Aorta (tissue), 5 donors: ENCODE results near the gene CHMP2A. TPM values are rescaled to one million over a fixed set of nuclear protein-coding genes. Genes with fewer than 3 reads are reported as not detected.
A peak's percentile ranks its signal among the peaks of the same experiment; 100 is the strongest.

Experiments used
- ATAC-seq: fragments of 200-7000 bp; cut with Tn5 transposase; one replicate; pipeline ENCODE4 v1.9.1; 2022; ENCODE audit warnings: moderate library complexity; ENCODE audit not compliant: low FRiP score
- DNase-seq, 2 donors: peaks; one replicate each; pipeline ENCODE4 v3.0.0-alpha.2; 2020
- H3K27ac ChIP-seq, 2 donors: one replicate each; pipeline ENCODE4 v1.5.1; 2013; ENCODE audit warnings: low read length in 2 of 2, mild to moderate bottlenecking in 2 of 2, moderate library complexity in 2 of 2, control low read depth in 1 of 2, inconsistent platforms in 1 of 2, low read depth in 1 of 2
- H3K27me3 ChIP-seq, 2 donors: one replicate each; pipeline ENCODE4 v1.6.1; 2013; ENCODE audit warnings: control low read depth in 1 of 2, low read length in 1 of 2, mild to moderate bottlenecking in 1 of 2, moderate library complexity in 1 of 2; ENCODE audit not compliant: insufficient read depth in 2 of 2, control insufficient read depth in 1 of 2
- H3K36me3 ChIP-seq, 2 donors: one replicate each; pipeline ENCODE4 v1.6.1; 2013; ENCODE audit warnings: control low read depth in 1 of 2, low read length in 1 of 2, mild to moderate bottlenecking in 1 of 2; ENCODE audit not compliant: insufficient read depth in 2 of 2, control insufficient read depth in 1 of 2
- H3K4me1 ChIP-seq, 2 donors: one replicate each; pipeline ENCODE4 v1.6.1; 2013; ENCODE audit warnings: low read length in 2 of 2, control low read depth in 1 of 2, mild to moderate bottlenecking in 1 of 2, moderate library complexity in 1 of 2; ENCODE audit not compliant: insufficient read depth in 2 of 2, control insufficient read depth in 1 of 2
- H3K4me3 ChIP-seq, 2 donors: one replicate each; pipeline ENCODE4 v1.5.1; 2013; ENCODE audit warnings: low read length in 2 of 2, control low read depth in 1 of 2, mild to moderate bottlenecking in 1 of 2
- H3K9me3 ChIP-seq: one replicate; pipeline ENCODE4 v1.6.1; 2013; ENCODE audit warnings: mild to moderate bottlenecking, low read length; ENCODE audit not compliant: control insufficient read depth
- WGBS, 2 donors: extraction: QIAGEN DNeasy Blood & Tissue Kit; methylation state at CpG; one replicate each; pipeline ENCODE4 v1.1.7; 2013; 5-methylcytosine and 5-hydroxymethylcytosine counted together
- intact Hi-C, 2 donors: fragments of 100-400 bp; cut with DNase I; formaldehyde crosslinking; loops; one replicate each; pipeline versions ENCODE4 v1.14.2 to v1.15.0; 2022
- polyA plus RNA-seq, 2 donors: library from polyadenylated mRNA; stranded (reverse); fragments of 200-250 nt; gene quantifications; one replicate each; pipeline ENCODE4 v1.2.3, GENCODE V29; 2013
- total RNA-seq, 2 donors: library from RNA; stranded (reverse); fragmentation: NEBNext Ultra II Directional; extraction: Animal tissue kit (Norgen Biotek cat#: 25700); gene quantifications; one replicate each; pipeline ENCODE4 v1.2.1, GENCODE V29; 2021
- donor health status: healthy with polysubstance abuse.
- donor health status: Bipolar disorder and iron deficiency.
- donor health status: DM: no; HTN: no; CAD: no.
- donor health status: DM: no; HTN: no; CAD: no.
- donor health status: DM: yes; HTN: yes; CAD: no.

The CHMP2A gene
- total and polyA plus RNA-seq, 4 donors, result 94.9 to 208 (median 143) TPM

DNA sequence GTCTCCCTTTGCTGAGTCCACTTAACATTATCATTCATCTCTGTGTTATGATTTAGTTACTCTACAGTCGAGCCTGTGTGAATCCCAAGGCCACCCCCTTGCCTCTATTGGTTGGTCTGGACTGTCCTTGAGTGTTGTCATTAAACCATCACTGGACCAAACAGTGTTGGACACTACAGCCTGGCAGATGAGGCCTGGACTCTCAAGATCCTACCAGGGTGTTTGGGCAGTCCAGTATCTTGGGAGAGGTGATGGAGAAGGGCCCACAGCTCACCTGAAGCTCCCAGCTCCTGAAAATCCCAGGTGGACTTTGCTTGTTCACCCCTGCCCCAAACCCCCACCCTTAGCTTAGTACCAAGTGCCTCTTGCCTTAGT is 3.8 kb downstream of the CHMP2A start:
- Histone ChIP-seq H3K4me3 (no peak overlapping the region), H3K9me3 (no peaks in the 10 kb centered on the region), H3K36me3 (peaks cover 3 to 19% of the 10 kb centered on the region in 2 donors), H3K27me3 (no peaks in the 10 kb centered on the region), H3K27ac (no peak overlapping the region), H3K4me1 (no peaks in the 10 kb centered on the region)
- DNase-seq (no peak), ATAC-seq (no peak)
- intact Hi-C loops, result no loop called here
- 24 to 42% methylated on average over 1 of the region's 1 CpG for WGBS, 2 donors

DNA sequence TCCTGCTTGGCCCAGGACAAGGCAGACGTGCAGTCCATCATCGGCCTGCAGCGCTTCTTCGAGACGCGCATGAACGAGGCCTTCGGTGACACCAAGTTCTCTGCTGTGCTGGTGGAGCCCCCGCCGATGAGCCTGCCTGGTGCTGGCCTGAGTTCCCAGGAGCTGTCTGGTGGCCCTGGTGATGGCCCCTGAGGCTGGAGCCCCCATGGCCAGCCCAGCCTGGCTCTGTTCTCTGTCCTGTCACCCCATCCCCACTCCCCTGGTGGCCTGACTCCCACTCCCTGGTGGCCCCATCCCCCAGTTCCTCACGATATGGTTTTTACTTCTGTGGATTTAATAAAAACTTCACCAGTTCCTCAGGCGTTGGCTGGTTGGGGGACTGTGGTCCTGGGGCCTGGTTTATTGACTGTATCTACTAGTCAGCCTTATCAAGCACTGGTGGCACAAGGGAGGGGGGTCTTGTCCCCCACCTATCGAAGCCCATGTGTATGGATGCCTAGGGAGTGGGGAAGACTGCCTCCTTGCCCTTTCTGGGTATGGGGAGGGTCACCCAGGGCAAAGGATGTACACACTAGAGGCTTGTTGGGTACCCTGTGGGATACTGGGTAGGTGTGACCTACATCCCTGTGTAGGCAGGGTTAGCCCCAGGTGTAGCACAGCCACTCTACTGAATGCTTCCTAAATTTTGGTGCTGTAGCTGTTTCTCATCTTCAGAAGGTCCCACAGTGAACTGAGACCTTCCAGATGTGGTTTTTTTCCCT is 4.4 kb downstream of the CHMP2A start:
- no peaks in the 10 kb centered on the region for H3K27me3 ChIP-seq
- H3K36me3 ChIP-seq, result peaks cover 3 to 19% of the 10 kb centered on the region in 2 donors
- intact Hi-C loops, result no loop called here
- DNase-seq, result no peak
- no peaks in the 10 kb centered on the region for H3K4me1 ChIP-seq
- no peaks in the 10 kb centered on the region for H3K9me3 ChIP-seq
- no peak overlapping the region for H3K27ac ChIP-seq
- no peak for ATAC-seq
- 81 to 87% methylated on average over 13 of the region's 13 CpGs for WGBS, 2 donors
- no peak overlapping the region for H3K4me3 ChIP-seq

DNA sequence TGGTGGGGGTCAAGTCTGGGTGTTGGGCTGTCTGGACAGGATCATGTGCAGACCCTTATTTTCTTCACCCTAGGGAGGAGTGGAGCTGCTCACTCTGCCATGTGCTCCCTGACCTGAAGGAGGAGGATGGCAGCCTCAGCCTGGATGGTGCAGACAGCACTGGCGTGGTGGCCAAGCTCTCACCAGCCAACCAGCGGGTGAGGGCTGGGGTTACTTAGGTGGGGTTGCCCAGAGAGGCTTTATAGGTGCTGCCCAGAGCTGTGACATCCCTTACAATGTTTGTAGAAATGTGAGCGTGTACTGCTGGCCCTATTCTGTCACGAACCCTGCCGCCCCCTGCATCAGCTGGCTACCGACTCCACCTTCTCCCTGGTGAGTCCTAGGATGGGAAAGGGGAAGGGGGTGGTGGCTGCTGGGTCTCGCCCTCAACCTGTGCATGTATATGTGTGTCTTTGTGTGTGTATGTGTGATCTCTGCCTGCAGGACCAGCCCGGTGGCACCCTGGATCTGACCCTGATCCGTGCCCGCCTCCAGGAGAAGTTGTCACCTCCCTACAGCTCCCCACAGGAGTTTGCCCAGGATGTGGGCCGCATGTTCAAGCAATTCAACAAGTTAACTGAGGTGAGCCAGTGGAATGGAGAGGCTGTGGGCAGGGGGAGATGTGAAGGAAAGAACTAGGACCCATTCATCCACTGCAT is 5.1 kb downstream of the CHMP2A start:
- ATAC-seq (no peak), DNase-seq (no peak)
- intact Hi-C loops, result no loop called here
- 81 to 83% methylated on average over 11 of the region's 11 CpGs for WGBS, 2 donors
- Histone ChIP-seq H3K36me3 (peaks cover 3 to 19% of the 10 kb centered on the region in 2 donors), H3K27ac (no peak overlapping the region), H3K9me3 (no peaks in the 10 kb centered on the region), H3K27me3 (no peaks in the 10 kb centered on the region), H3K4me1 (no peaks in the 10 kb centered on the region), H3K4me3 (no peak overlapping the region)

DNA sequence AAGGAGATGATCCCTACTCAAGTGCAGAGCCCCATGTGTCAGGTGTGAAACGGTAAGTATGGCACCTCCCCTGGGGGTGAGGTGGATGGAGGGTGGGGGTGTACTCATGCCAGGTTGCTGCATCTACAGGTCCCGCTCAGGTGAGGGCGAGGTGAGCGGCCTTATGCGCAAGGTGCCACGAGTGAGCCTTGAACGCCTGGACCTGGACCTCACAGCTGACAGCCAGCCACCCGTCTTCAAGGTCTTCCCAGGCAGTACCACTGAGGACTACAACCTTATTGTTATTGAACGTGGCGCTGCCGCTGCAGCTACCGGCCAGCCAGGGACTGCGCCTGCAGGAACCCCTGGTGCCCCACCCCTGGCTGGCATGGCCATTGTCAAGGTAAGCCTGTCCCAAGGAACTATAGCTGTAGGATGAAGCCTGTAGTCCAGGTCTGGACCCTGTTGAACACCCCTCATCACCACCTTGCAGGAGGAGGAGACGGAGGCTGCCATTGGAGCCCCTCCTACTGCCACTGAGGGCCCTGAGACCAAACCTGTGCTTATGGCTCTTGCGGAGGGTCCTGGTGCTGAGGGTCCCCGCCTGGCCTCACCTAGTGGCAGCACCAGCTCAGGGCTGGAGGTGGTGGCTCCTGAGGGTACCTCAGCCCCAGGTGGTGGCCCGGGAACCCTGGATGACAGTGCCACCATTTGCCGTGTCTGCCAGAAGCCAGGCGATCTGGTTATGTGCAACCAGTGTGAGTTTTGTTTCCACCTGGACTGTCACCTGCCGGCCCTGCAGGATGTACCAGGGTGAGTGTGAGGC is 5.8 kb downstream of the CHMP2A start:
- ATAC-seq (no peak), DNase-seq (no peak)
- Histone ChIP-seq H3K36me3 (peaks cover 3 to 19% of the 10 kb centered on the region in 2 donors), H3K4me3 (no peak overlapping the region), H3K9me3 (no peaks in the 10 kb centered on the region), H3K27ac (no peak overlapping the region), H3K4me1 (no peaks in the 10 kb centered on the region), H3K27me3 (no peaks in the 10 kb centered on the region)
- intact Hi-C loops, result no loop called here
- WGBS, 2 donors, result 87 to 89% methylated on average over 20 of the region's 20 CpGs

GRCh38 chr19:58547323-58548312 is 7.3 kb downstream of the CHMP2A start:
- H3K27me3 ChIP-seq, result no peaks in the 10 kb centered on the region
- 83 to 84% methylated on average over 18 of the region's 18 CpGs for WGBS, 2 donors
- peaks cover 3 to 19% of the 10 kb centered on the region in 2 donors for H3K36me3 ChIP-seq
- H3K27ac ChIP-seq, result no peak overlapping the region
- intact Hi-C loops, result no loop called here
- no peaks in the 10 kb centered on the region for H3K4me1 ChIP-seq
- no peak for ATAC-seq
- no peak for DNase-seq
- H3K9me3 ChIP-seq, result no peaks in the 10 kb centered on the region
- H3K4me3 ChIP-seq, result no peak overlapping the region

DNA sequence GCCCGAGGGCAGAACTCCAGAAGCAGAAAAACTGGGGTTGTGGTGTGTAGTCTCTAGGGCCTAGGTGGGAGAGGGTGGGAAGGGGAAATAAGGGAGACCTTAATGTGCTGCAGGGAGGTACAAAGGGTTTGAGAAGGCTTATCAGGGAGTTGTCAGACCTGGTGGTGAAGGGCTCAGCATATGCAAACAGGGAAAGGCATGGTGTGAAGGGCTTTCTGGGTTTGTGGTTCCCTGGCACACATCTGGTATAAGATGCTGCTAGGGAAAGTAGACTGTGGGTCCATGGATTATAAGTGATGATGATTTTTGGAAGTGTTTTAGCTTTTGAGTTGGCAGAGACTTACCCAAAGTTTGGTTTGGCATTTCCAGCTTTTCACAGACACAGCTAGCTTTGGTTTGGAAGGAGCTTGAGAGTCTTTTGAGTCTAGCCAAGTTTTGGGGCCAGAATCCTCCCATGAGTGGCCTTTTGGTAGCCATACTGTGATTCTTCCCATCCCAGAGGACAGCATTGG is 8.8 kb downstream of the CHMP2A start:
- WGBS, 2 donors, result 16 to 35% methylated on average over 1 of the region's 1 CpG
- H3K27me3 ChIP-seq, result no peaks in the 10 kb centered on the region
- no peak for DNase-seq
- H3K36me3 ChIP-seq, result peaks cover 3 to 19% of the 10 kb centered on the region in 2 donors
- no peak for ATAC-seq
- H3K4me1 ChIP-seq, result no peaks in the 10 kb centered on the region
- H3K4me3 ChIP-seq, result peak overlapping the region in 1 of 2 donors; percentile 93
- intact Hi-C loops, result no loop called here
- H3K27ac ChIP-seq, result no peak overlapping the region
- no peaks in the 10 kb centered on the region for H3K9me3 ChIP-seq

- H3K9me3 ChIP-seq, result no peaks in the 10 kb centered on the region
- DNase-seq (no peak), ATAC-seq (no peak)
- peak overlapping the region; percentile 92 to 93 for H3K4me3 ChIP-seq
- intact Hi-C loops, result no loop called here
- no peaks in the 10 kb centered on the region for H3K27me3 ChIP-seq
- no peak overlapping the region for H3K27ac ChIP-seq
- H3K36me3 ChIP-seq, result peaks cover 3 to 17% of the 10 kb centered on the region in 2 donors
- 6 to 9% methylated on average over 21 of the region's 21 CpGs for WGBS, 2 donors
- no peaks in the 10 kb centered on the region for H3K4me1 ChIP-seq
Measured at GRCh38 chr19:58545286-58546018, 9.5 kb downstream of the CHMP2A start.
